Activated naive CD8-positive, alpha-beta T cell (primary cell): Measurements from ENCODE around the gene TMEM250.

ENCODE experiments used
- H3K27ac Mint-ChIP-seq: one replicate; pipeline ENCODE4 v1.8.0; 2021; ENCODE audit warnings: mixed read lengths
- H3K27me3 Mint-ChIP-seq: one replicate; pipeline ENCODE4 v1.8.0; 2021; ENCODE audit warnings: mixed read lengths
- H3K36me3 Mint-ChIP-seq: one replicate; pipeline ENCODE4 v1.8.0; 2021; ENCODE audit warnings: mixed read lengths
- H3K4me1 Mint-ChIP-seq: one replicate; pipeline ENCODE4 v1.8.0; 2021; ENCODE audit warnings: low read depth, mixed read lengths
- H3K4me3 Mint-ChIP-seq: one replicate; pipeline ENCODE4 v1.8.0; 2021; ENCODE audit warnings: mild to moderate bottlenecking, mixed read lengths
- H3K9me3 Mint-ChIP-seq: one replicate; pipeline ENCODE4 v1.8.0; 2021; ENCODE audit warnings: low read depth, mixed read lengths

TMEM250 gene, protein sequence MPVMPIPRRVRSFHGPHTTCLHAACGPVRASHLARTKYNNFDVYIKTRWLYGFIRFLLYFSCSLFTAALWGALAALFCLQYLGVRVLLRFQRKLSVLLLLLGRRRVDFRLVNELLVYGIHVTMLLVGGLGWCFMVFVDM

DNA sequence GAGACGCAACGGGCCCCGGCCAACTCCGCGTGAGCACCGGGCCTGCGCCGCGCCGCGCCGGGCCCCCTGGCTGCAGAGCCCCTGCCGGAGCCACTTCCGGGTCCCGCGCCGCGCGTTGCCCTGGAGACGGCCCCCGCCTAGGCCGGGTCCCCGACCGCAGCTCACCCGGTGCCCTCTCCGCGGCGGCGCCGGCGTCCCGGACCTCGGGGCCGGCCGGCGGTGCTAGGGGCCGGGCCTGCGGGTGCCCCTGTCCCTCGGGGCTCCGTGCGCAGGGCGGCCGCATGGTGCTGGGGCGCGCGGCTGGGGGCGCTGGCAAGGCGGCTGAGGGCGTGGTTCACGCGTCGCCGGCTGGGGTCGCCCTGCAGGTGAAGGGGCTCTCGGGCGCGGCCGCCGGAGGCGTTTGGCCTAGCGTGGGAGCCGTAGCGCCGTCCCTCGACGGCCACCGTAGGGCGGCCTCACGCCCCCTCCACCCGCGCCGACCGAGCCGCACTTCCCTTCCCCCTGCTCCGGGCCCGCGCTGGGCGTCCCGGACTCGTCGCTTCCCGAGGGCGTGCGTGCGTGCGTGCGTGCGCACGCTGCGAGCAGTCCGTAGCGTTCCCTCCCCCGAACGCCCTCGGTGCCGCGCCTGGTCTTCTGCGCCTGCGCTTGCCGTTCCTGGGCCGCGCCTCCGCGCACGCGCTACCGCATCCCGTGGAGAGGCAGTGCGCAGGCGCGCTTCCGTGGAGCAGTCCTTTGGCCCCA is at the start of gene TMEM250:
TMEM250 (minus strand) TSS at position 556 of the 741 bp plus-strand sequence. CDS start 1,975 bp downstream, outside the sequence.
- Mint-ChIP-seq H3K27ac (peak within 1 kb of the TSS; percentile 86), H3K36me3 (no peaks in the 10 kb centered on the region), H3K4me1 (peaks cover 15% of the 10 kb centered on the region), H3K4me3 (peak within 1 kb of the TSS; percentile 84), H3K27me3 (no peaks in the 10 kb centered on the region), H3K9me3 (no peaks in the 10 kb centered on the region)

- H3K9me3 Mint-ChIP-seq = no peaks in the 10 kb centered on the region
- no peak overlapping the region for H3K4me3 Mint-ChIP-seq
- peaks cover 4% of the 10 kb centered on the region for H3K27me3 Mint-ChIP-seq
- H3K27ac Mint-ChIP-seq = no peak overlapping the region
- no peaks in the 10 kb centered on the region for H3K4me1 Mint-ChIP-seq
- H3K36me3 Mint-ChIP-seq = no peaks in the 10 kb centered on the region
Observed at GRCh38 chr9:136163248-136163850, 44.7 kb upstream of the TMEM250 start.

DNA sequence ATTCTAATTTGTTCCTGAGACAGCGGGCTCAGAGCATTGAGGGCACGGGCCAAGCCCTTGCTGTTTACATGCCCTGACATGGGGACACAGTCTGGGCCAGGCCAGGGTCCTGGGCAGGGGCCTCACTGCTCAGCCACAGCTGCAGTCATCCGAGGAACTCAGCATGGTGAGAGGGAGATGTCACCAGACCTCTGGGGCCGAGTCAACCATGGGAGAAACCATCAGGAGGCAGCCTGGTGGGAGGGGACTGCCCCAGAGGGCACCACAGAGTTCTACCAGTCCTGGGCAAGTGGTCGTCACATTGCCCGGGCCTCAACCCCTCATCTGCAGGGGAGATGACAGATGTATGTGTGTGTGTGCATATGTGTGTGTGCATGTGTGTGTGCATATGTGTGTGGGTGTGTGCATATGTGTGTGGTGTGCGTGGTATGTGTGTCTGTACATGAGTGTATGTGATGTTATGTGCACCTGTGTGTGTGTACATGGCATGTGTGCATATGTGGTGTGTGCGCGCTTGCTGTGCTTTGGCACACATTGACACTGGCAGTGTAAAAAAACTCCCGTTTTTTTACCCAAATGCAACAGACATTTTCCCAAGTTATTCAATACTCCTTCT is 42.4 kb upstream of the TMEM250 start:
- Mint-ChIP-seq H3K27ac (no peak overlapping the region), H3K4me1 (no peaks in the 10 kb centered on the region), H3K9me3 (no peaks in the 10 kb centered on the region), H3K4me3 (no peak overlapping the region), H3K27me3 (peaks cover 3% of the 10 kb centered on the region), H3K36me3 (no peaks in the 10 kb centered on the region)

- no peaks in the 10 kb centered on the region for H3K4me1 Mint-ChIP-seq
- H3K36me3 Mint-ChIP-seq = no peaks in the 10 kb centered on the region
- peaks cover 5% of the 10 kb centered on the region for H3K27me3 Mint-ChIP-seq
- H3K27ac Mint-ChIP-seq = no peak overlapping the region
- H3K4me3 Mint-ChIP-seq = no peak overlapping the region
- no peaks in the 10 kb centered on the region for H3K9me3 Mint-ChIP-seq
Observed at GRCh38 chr9:136160381-136160841, 41.7 kb upstream of the TMEM250 start.

DNA sequence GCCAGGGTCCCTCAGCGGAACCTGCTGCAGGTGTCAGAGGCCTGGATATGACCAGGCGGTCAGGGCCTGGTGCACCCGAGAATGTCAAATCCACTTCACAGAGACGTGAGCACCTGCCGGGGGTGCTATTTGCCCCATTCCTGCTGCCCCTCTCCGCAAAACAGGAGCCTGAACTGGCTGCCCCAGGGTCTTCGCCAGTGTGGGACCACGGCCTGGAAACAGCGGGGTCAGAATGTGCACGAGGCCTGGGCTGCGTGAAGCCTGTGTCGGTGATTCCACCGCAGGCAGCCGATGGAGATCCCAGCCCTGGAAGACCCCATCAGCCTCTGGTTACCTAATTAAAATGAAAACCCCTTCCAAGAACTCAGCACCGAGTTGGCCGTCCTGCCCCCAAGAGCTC is 41.2 kb upstream of the TMEM250 start:
- no peak overlapping the region for H3K4me3 Mint-ChIP-seq
- no peaks in the 10 kb centered on the region for H3K4me1 Mint-ChIP-seq
- no peaks in the 10 kb centered on the region for H3K36me3 Mint-ChIP-seq
- no peaks in the 10 kb centered on the region for H3K9me3 Mint-ChIP-seq
- H3K27me3 Mint-ChIP-seq = peaks cover 3% of the 10 kb centered on the region
- no peak overlapping the region for H3K27ac Mint-ChIP-seq

- Mint-ChIP-seq H3K36me3 (no peaks in the 10 kb centered on the region), H3K27ac (no peak overlapping the region), H3K9me3 (no peaks in the 10 kb centered on the region), H3K27me3 (peaks cover 2% of the 10 kb centered on the region), H3K4me3 (no peak overlapping the region), H3K4me1 (no peaks in the 10 kb centered on the region)
Observed at GRCh38 chr9:136157477-136158265, 39.0 kb upstream of the TMEM250 start.

- no peak overlapping the region for H3K27ac Mint-ChIP-seq
- H3K4me1 Mint-ChIP-seq = no peaks in the 10 kb centered on the region
- H3K4me3 Mint-ChIP-seq = no peak overlapping the region
- H3K36me3 Mint-ChIP-seq = no peaks in the 10 kb centered on the region
- H3K9me3 Mint-ChIP-seq = no peaks in the 10 kb centered on the region
- peaks cover 2% of the 10 kb centered on the region for H3K27me3 Mint-ChIP-seq
Observed at GRCh38 chr9:136156209-136157120, 37.8 kb upstream of the TMEM250 start.

- H3K9me3 Mint-ChIP-seq = no peaks in the 10 kb centered on the region
Observed at GRCh38 chr9:136155576-136155975, 36.9 kb upstream of the TMEM250 start.

DNA sequence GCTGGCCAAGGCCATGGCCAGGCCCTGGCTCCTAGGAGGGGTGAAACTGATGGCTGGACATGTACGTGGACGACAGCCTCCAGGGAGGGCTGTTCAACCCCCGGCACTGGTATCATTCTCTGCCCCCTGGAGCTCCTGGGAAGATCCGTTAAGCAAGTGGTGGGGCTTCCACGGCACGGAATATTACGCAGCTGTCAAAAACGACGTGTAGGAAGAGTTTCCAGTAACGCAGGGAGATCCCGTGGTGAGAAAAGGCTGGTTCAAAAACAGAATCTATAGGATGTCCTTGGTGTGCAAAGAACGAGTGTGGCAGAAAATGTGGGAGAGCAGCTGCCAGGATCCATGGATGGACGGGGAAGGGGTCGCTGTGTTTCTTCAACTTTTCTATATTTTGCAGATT is 36.3 kb upstream of the TMEM250 start:
- H3K36me3 Mint-ChIP-seq = no peaks in the 10 kb centered on the region
- H3K4me3 Mint-ChIP-seq = no peak overlapping the region
- no peaks in the 10 kb centered on the region for H3K9me3 Mint-ChIP-seq
- H3K27ac Mint-ChIP-seq = no peak overlapping the region
- H3K27me3 Mint-ChIP-seq = peaks cover 2% of the 10 kb centered on the region
- H3K4me1 Mint-ChIP-seq = no peaks in the 10 kb centered on the region

More at GRCh38 chr9:136155576-136155975, 36.9 kb upstream of the TMEM250 start:
- no peaks in the 10 kb centered on the region for H3K4me1 Mint-ChIP-seq
- no peaks in the 10 kb centered on the region for H3K36me3 Mint-ChIP-seq
- H3K4me3 Mint-ChIP-seq = no peak overlapping the region
- H3K27me3 Mint-ChIP-seq = peaks cover 2% of the 10 kb centered on the region
- H3K27ac Mint-ChIP-seq = no peak overlapping the region

DNA sequence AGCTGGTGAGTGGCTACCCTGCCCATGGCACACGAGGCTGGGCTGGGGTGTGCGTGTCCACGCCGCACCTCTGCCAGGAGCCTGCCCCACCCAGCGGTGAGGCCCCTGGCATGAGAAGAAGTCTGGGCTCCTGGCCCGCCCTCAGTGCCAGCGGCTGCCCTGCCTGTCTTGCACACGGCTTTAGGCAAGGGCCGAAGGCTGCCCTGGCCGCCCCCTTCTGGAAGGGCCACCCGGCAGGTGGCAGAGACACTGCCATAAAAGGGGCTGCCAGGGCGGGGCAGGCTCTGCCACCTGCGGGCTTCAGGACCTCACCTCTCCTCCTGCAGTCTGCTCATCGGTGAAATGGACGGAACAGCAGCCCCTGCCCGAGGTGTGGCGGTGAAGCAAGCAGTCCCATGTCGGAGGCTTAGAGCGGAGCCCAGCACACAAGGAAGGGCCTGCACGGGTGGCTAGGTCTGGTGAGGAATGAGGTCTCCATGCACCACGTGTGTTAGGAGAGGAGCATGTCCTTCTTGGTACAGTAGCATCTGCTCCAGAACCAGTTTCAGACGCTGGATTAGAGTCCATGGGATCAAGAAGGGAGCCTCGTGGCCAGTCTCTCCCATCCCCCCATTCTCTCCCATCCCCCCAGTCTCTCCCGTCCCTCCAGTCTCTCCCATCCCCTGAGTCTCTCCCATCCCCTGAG is 34.8 kb upstream of the TMEM250 start:
- H3K36me3 Mint-ChIP-seq = no peaks in the 10 kb centered on the region
- H3K27me3 Mint-ChIP-seq = peaks cover 2% of the 10 kb centered on the region
- H3K27ac Mint-ChIP-seq = no peak overlapping the region
- no peak overlapping the region for H3K4me3 Mint-ChIP-seq
- no peaks in the 10 kb centered on the region for H3K9me3 Mint-ChIP-seq
- no peaks in the 10 kb centered on the region for H3K4me1 Mint-ChIP-seq

GRCh38 chr9:136152931-136153330 is 34.3 kb upstream of the TMEM250 start:
- Mint-ChIP-seq H3K36me3 (no peaks in the 10 kb centered on the region), H3K4me3 (no peak overlapping the region), H3K27ac (no peak overlapping the region), H3K4me1 (no peaks in the 10 kb centered on the region), H3K27me3 (peaks cover 2% of the 10 kb centered on the region), H3K9me3 (no peaks in the 10 kb centered on the region)

- H3K36me3 Mint-ChIP-seq = no peaks in the 10 kb centered on the region
- no peaks in the 10 kb centered on the region for H3K4me1 Mint-ChIP-seq
- H3K27ac Mint-ChIP-seq = no peak overlapping the region
- no peaks in the 10 kb centered on the region for H3K9me3 Mint-ChIP-seq
- no peak overlapping the region for H3K4me3 Mint-ChIP-seq
- peaks cover 2% of the 10 kb centered on the region for H3K27me3 Mint-ChIP-seq
Observed at GRCh38 chr9:136152543-136152866, 33.8 kb upstream of the TMEM250 start.

DNA sequence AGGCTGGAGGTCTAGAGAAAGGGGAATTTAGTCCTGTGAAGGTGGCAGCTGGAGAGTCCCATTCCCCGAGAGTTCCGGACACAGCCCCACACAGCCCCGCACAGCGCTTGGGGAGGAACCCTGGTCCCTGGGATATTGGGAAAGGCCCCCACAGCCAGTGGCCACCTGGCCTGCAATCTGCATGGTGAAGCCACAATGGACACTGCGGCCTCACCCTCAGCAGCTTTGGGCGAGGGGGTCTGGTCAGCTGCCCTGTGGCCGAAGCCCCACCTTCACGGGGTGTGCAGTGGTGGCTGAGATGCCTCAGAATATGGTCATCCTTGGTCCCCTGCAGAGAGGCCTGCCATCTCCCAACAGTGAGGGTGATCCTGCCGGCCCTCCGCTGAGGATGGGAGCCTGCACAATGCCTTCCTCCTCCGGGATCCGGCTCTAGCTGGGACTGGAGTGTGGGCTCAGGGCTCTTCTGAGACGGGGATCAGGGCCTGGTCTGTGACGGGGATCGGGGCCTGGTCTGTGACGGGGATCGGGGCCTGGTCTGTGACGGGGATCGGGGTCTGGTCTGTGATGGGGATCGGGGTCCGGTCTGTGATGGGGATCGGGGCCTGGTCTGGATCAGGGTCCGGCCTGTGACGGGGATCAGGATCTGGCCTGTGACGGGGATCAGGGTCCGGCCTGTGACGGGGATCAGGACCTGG is 33.3 kb upstream of the TMEM250 start:
- Mint-ChIP-seq H3K4me1 (no peaks in the 10 kb centered on the region), H3K9me3 (no peaks in the 10 kb centered on the region), H3K27ac (no peak overlapping the region), H3K4me3 (no peak overlapping the region), H3K36me3 (no peaks in the 10 kb centered on the region), H3K27me3 (peaks cover 2% of the 10 kb centered on the region)
